GM12873 (cell line): ENCODE data around the gene F11R.

ENCODE experiments used
- CTCF ChIP-seq: IDR thresholded peaks from 2 replicates; pipeline ENCODE4 v1.5.1; 2012; ENCODE audit warnings: low read depth, mild to moderate bottlenecking, moderate library complexity, low read length, control low read depth; ENCODE audit not compliant: insufficient read depth; ENCODE audit errors: missing control alignments

F11R gene

DNA sequence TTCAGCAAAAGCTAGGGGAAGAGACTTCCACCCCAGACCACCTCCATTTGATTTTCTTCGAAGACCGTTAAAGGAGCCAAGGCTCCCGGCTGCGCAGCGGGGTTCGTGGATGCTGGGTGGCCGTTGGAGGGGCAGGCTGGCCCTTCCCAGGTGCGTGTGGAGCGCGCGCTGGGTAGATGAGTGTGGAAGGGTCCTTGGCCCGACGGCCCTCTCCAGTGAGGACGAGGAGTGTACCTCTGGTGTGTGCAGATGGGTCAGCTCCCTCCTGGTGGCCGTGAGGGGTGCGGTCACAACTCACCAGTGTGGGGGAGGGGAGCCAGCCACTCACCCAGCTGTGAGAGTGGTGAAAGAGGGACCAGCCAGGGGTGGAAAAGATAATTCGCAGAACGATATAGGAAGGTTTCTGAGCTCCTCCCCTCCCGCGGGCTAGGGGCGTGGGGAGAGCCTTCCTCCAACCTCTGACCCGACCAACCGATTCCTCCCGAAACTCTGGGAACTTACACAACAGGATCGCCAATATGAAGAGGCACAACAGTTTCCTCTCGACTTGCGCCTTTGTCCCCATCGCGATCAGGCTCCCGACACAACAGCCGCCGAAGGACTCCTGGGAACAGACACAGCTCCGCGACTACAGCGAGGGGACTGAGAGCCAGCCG, at the start of gene F11R:
Gene F11R, minus strand, starts transcription at position 644 of the 656 bp plus-strand sequence. Its CDS starts 79 bp downstream, at position 565.
- TF ChIP-seq CTCF = peak; percentile 27

- no peak for TF ChIP-seq CTCF
Observed at GRCh38 chr1:161069731-161070270, 48.8 kb upstream of the F11R start, which contains the start of gene ARHGAP30. TSS of gene ARHGAP30 (minus strand) at chr1:161069891. CDS start at chr1:161069624, 267 bp downstream.

GRCh38 chr1:161069241-161069640, 48.3 kb upstream of the F11R start:
- no peak for TF ChIP-seq CTCF

DNA sequence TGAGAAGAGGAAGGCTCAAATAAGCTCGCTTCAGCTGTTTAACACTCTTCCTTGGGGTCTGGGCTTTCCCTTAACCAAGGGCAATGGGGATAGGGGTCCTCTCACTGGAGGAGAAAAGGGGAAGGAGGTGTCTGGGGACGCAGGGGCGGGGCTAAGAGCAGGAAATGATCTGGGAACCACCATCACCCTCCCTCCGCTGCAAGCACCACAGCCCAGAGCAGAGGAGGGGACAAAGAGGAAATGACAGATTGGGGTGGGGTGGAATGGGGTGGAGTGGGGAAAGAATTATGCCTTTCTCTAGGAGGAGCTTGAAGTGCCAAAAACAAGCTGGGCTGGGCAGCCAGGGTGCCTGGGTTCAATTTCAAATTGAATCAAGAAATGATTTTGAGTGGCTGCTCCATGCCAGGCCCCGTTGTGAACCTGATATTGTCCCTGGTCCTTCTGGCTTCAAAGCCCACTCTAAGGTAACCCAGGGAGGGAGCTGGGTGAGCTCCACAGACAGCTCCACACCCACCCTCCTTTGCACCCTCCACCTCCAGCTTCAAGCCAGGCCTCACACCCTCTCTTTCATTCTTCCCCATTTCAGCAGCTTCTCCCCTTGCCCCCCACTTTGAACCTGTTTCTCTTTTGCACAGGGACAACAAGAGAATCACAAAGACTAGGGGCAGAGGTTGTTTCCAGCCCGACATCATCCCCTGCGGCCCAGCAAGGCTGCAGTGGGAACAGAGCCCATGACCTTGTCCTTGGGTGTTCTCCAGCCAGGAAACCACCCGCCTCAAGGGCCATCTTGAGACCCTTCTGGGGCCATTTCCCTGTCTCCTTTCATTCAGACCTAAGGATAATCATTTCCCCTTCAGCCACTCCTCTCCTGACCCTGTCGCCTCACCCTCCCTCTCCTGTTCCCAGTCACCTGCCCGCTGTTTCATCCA, 47.6 kb upstream of the F11R start:
- TF ChIP-seq CTCF = no peak

DNA sequence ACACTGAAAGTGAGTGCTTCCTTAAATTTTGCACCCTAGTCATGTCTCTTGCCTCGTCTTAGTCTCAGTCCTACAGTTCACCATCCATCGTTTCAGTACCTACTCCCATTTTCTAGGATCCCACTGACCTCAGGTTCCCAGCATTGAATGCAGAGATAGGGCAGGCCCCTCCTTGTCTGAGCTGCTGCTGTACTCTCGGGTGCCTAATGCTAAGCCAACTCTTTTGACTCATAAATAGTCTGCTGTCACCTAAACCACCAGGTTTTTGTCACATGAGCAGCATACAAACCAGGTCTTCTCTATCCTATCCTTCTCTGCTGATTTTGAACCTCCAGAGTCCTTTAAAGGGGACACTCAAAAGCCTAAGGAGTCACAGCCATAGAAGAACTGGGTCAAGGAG, 45.7 kb upstream of the F11R start:
- TF ChIP-seq CTCF = no peak

DNA sequence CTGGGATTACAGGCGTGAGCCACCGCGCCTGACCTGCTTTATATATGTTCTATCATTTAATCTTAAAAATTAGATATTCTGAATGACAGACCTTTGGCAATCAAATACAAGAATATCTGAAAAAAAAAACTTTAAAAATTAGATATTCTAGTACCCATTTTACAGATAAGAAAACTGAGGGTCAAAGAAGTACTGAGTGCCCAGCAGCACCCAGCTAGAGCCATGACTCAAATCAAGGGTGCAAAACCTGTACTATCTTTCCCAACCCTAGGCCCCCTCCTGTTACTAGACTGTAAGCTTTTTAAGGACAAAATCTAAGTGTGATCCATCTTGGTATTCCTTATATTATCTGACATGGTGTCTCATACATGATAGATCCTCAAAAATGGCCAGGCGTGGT, 40.5 kb upstream of the F11R start:
- TF ChIP-seq CTCF = no peak

DNA sequence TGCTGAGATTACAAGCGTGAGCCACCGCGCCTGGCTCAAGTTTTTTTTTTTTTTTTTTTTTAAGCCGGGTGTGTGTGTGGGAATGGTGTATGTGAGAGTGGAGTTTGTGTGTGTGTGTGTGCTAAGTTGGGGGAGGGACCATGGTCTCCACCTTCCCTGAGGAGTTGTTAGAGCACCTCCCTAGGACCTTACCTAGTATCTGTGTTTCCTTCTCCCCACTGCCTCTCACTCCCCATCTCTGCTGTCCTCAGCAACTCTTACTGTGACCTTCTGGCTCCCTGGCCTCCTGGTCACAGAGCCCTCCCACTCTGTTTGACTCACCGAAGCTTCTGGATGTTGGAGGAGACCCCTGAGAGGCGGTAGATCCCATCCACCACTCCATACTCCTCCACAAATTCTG, 38.3 kb upstream of the F11R start:
- TF ChIP-seq CTCF = no peak
